Measurements from ENCODE around the gene AMN1.

The AMN1 gene

DNA sequence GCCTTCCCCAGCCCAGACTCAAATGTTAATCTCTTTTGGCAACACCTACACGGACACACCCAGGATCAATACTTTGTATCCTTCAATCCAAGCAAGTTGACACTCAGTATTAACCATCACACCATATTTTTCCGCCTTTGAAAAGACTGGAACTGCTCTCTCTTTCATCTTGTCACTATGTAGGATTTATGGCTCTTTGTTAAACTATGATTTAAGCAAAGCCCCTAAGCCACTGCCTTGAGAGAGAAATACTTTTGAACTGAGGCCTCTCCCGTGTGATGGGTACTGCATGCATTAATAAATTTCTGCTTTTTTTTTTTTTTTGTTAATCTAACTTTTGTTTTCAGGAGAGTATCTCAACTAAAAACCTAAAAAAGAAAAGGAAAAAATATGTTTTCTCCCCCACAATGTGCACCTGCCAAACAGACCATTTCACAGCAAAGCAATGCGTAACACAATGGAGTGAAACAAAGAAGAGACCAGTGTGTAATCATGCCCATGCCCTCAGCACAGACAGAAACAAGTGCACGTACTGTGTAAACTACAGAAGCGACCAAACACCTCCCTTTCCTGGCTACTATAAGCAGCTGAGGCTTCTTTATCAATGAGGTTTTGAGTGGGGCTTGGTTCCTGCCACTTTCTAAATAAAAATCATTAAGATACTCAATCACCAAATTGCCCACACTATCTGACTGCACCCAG lies 97.6 kb downstream of the AMN1 start:
- no peak for DNase-seq (ENCODE audit: low spot score)

DNA sequence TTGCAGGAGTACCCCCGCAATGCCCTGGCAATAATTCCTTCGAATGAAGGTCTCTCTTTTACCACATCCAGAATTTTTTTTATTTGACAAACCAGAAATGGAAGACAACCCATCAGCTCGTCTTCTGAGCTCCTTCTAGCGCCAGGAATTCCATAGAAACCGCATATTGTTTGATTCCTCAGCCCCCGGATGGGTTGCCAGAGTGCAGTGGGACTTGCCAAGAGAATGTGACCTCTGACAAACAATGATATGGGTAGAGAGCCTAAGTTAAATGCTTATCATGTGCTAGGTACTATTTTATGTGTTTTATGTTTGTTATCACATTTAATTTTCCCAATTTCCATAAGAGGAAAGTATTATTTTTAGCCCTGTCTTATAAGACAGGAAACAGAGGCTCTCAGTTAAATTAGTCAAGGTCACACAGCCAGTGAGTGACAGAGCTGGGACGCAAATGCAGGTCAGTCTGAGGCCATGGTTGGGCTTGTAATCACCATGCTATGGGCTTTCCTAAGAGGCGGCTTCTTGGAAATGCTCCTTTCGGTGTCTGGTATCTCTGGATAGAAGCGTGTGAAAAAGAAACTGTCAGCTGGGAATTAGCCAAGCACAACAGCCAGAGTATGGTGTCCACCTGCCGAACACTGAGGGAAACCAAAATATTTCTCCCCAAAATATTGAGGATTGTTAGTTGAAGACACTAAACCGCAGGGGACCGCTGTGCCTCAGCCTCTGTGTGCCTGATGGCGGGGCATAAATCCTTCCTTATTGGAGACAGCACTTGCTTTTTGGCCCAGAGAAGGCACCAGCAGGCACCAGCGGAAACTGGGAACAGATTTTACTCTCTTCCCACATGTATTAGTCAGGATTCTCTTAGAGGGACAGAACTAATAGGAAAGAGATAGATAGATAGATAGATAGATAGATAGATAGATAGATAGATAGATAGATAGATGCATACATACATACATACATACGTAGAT lies 98.8 kb downstream of the AMN1 start:
- no peak for DNase-seq (ENCODE audit: low spot score)

DNA sequence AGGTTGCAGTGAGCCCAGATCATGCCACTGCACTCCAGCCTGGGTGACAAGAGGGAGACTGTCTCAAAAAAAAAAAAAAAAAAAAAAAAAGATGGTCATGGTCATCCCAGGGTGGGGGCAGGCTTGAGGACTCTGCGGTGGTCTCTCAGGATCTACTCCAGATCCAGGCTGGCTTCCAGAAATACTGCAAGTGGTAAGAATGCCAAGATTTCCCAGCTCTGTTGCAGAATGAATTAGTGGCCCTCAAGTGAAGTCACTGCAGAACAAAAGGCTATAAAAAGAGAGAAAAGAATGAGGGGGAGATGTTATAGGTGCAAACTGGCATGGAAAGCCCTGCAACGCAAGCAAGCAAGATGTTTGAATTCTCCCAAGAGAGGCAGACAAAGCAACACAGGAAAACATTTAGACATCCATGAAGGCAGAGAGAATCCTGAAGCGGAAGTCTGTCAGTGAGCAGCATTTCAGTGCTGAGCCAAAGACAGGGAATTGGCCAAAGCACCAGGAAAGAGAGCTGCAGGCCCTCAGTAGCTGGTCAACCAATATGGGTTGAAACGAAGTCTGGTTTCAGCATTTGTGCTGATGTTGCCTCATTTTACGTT lies 101.3 kb downstream of the AMN1 start:
- DNase-seq (ENCODE audit: low spot score), result no peak

DNA sequence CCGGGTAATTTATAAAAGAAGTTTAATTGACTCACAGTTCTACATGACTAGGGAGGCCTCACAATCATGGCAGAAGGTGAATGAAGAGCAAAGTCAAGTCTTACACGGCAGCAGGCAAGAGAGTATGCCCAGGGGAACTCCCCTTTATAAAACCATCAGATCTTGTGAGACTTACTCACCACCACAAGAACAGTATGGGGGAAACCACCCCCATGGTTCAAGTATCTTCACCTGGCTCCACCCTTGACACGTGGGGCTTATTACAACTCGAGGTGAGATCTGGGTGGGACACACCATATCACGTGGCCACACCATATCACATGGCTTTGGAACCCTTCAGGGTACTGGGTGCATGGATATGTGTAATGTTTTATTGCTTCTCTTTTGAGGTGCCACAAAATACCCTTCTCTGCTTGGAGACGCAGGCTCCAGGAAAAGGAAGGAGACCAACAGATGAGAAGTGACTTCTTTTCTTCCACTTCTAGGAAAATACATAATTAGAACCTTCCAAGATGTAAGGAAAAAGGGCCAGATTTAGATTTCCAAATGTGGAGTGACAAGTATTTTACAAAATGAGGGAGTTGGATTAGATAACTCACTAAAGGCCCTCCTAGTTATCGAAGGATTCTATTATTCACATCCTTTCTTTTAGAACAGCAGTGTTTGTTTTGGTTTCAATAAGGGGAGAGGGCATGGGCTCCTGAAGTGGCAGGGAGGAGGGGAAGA lies 102.4 kb downstream of the AMN1 start:
- no peak for DNase-seq (ENCODE audit: low spot score)

- no peak for DNase-seq (ENCODE audit: low spot score)
Observed at GRCh38 chr12:31622038-31622437, 106.8 kb downstream of the AMN1 start.

All from SW480 (cell line).